Neural progenitor cell (in vitro differentiated cells): ENCODE results near the gene ZSWIM5. TPM values are rescaled to one million over a fixed set of nuclear protein-coding genes. Genes with fewer than 3 reads are reported as not detected.

Source experiments
- DNase-seq: peaks from one replicate; pipeline ENCODE4 v3.0.0-alpha.2; 2016; ENCODE audit warnings: low spot score
- H2AFZ ChIP-seq: fragments of 200-600 bp; sonication (generic); replicated peaks from 2 replicates; pipeline ENCODE4 v1.6.1; 2016; ENCODE audit warnings: antibody characterized with exemption
- H3F3A ChIP-seq: fragments of 200-600 bp; sonication (generic); 2 replicates; pipeline ENCODE4 v1.6.1; 2016; ENCODE audit warnings: antibody characterized with exemption, low read depth
- H3K27ac ChIP-seq: fragments of 200-600 bp; sonication (generic); 2 replicates; pipeline ENCODE4 v1.5.1; 2016; ENCODE audit warnings: mild to moderate bottlenecking
- H3K27me3 ChIP-seq: fragments of 200-600 bp; sonication (generic); 2 replicates; pipeline ENCODE4 v1.6.1; 2016; ENCODE audit warnings: mild to moderate bottlenecking, moderate library complexity
- H3K36me3 ChIP-seq: fragments of 200-600 bp; sonication (generic); 2 replicates; pipeline ENCODE4 v1.5.1; 2016
- H3K4me1 ChIP-seq: fragments of 200-600 bp; sonication (generic); 2 replicates; pipeline ENCODE4 v1.6.1; 2016; ENCODE audit warnings: mixed run types
- H3K4me2 ChIP-seq: fragments of 200-600 bp; sonication (generic); 2 replicates; pipeline ENCODE4 v1.6.1; 2016
- H3K4me3 ChIP-seq: fragments of 200-600 bp; sonication (generic); 2 replicates; pipeline ENCODE4 v1.5.1; 2016
- H3K79me2 ChIP-seq: fragments of 200-600 bp; sonication (generic); 2 replicates; pipeline ENCODE4 v1.6.1; 2016; ENCODE audit warnings: low read depth
- H3K9ac ChIP-seq: fragments of 200-600 bp; sonication (generic); 2 replicates; pipeline ENCODE4 v1.6.1; 2016
- H3K9me3 ChIP-seq: fragments of 200-600 bp; sonication (generic); 2 replicates; pipeline ENCODE4 v1.5.1; 2016; ENCODE audit warnings: low read depth
- H4K20me1 ChIP-seq: fragments of 200-600 bp; sonication (generic); 2 replicates; pipeline ENCODE4 v1.6.1; 2016; ENCODE audit warnings: low read depth
- H3K27ac Mint-ChIP-seq: 3 replicates; pipeline ENCODE4 v1.8.0; 2021; ENCODE audit warnings: mixed read lengths
- H3K27me3 Mint-ChIP-seq: 2 replicates; pipeline ENCODE4 v1.8.0; 2022; ENCODE audit warnings: low read depth, mild to moderate bottlenecking, inconsistent platforms, moderate library complexity, mixed read lengths; ENCODE audit not compliant: insufficient read depth
- H3K36me3 Mint-ChIP-seq: 3 replicates; pipeline ENCODE4 v1.8.0; 2021; ENCODE audit warnings: mixed read lengths
- H3K4me1 Mint-ChIP-seq: 3 replicates; pipeline ENCODE4 v1.8.0; 2021; ENCODE audit warnings: mixed read lengths
- H3K4me3 Mint-ChIP-seq: 3 replicates; pipeline ENCODE4 v1.8.0; 2021; ENCODE audit warnings: mild to moderate bottlenecking, moderate library complexity, mixed read lengths
- H3K9me3 Mint-ChIP-seq: 3 replicates; pipeline ENCODE4 v1.8.0; 2020; ENCODE audit warnings: mixed read lengths
- CTCF ChIP-seq: fragments of 200-600 bp; sonication (generic); IDR thresholded peaks from 2 replicates; pipeline ENCODE4 v1.5.1; 2017; ENCODE audit warnings: antibody characterized with exemption, mild to moderate bottlenecking
- EZH2 ChIP-seq: fragments of 200-600 bp; sonication (generic); IDR thresholded peaks from 2 replicates; pipeline ENCODE4 v1.6.1; 2017; ENCODE audit warnings: antibody characterized with exemption, mild to moderate bottlenecking, moderate library complexity
- EZH2phosphoT487 ChIP-seq: fragments of 200-600 bp; sonication (generic); IDR thresholded peaks from 2 replicates; pipeline ENCODE4 v1.6.1; 2017; ENCODE audit warnings: antibody characterized with exemption
- total RNA-seq: library from RNA; depleted of rRNA; stranded (reverse); fragments of >200 nt; gene quantifications from 2 replicates; pipeline ENCODE4 v1.2.3, GENCODE V29; 2015; ENCODE audit warnings: low replicate concordance

The ZSWIM5 gene
- total RNA-seq, 1 donor from 2014 or later, result 5.8 TPM

- Histone ChIP-seq H3K4me1 (no peaks in the 10 kb centered on the region), H3K4me2 (no peak overlapping the region), H3K27ac (no peak overlapping the region), H3K9ac (no peak overlapping the region), H3K4me3 (no peak overlapping the region), H3K9me3 (no peaks in the 10 kb centered on the region), H3K27me3 (no peaks in the 10 kb centered on the region), H4K20me1 (no peaks in the 10 kb centered on the region), H2AFZ (no peak overlapping the region), H3K79me2 (no peaks in the 10 kb centered on the region), H3F3A (no peaks in the 10 kb centered on the region), H3K36me3 (no peaks in the 10 kb centered on the region)
- H3K27me3 Mint-ChIP-seq, result no peaks in the 10 kb centered on the region
- DNase-seq, result no peak
- H3K9me3 Mint-ChIP-seq, result no peaks in the 10 kb centered on the region
- H3K4me3 Mint-ChIP-seq, result no peak overlapping the region
- H3K27ac Mint-ChIP-seq, result no peak overlapping the region
- TF ChIP-seq CTCF, result no peak
- TF ChIP-seq EZH2, result no peak
- TF ChIP-seq EZH2phosphoT487, result no peak
- no peaks in the 10 kb centered on the region for H3K36me3 Mint-ChIP-seq
- no peaks in the 10 kb centered on the region for H3K4me1 Mint-ChIP-seq
Measured at GRCh38 chr1:45155957-45156356, 50.4 kb downstream of the ZSWIM5 start.

- Histone ChIP-seq H3F3A (no peaks in the 10 kb centered on the region), H3K4me1 (no peaks in the 10 kb centered on the region), H3K36me3 (no peaks in the 10 kb centered on the region), H3K27me3 (no peaks in the 10 kb centered on the region), H3K4me2 (no peak overlapping the region), H4K20me1 (no peaks in the 10 kb centered on the region), H3K9ac (no peak overlapping the region), H3K9me3 (no peaks in the 10 kb centered on the region), H3K4me3 (no peak overlapping the region), H3K27ac (no peak overlapping the region), H3K79me2 (no peaks in the 10 kb centered on the region), H2AFZ (no peak overlapping the region)
- no peak for DNase-seq
- Mint-ChIP-seq H3K4me1 (no peaks in the 10 kb centered on the region), H3K9me3 (no peaks in the 10 kb centered on the region), H3K27me3 (no peaks in the 10 kb centered on the region), H3K36me3 (no peaks in the 10 kb centered on the region), H3K27ac (no peak overlapping the region), H3K4me3 (no peak overlapping the region)
- TF ChIP-seq EZH2phosphoT487, result no peak
- TF ChIP-seq CTCF, result no peak
- TF ChIP-seq EZH2, result no peak
Measured at GRCh38 chr1:45155423-45155822, 51.0 kb downstream of the ZSWIM5 start.

GRCh38 chr1:45152126-45152525 lies 54.3 kb downstream of the ZSWIM5 start:
- Histone ChIP-seq H3K4me3 (no peak overlapping the region), H3K27me3 (no peaks in the 10 kb centered on the region), H3K4me2 (no peak overlapping the region), H2AFZ (no peak overlapping the region), H3K27ac (no peak overlapping the region), H3F3A (no peaks in the 10 kb centered on the region), H3K9me3 (no peaks in the 10 kb centered on the region), H3K79me2 (no peaks in the 10 kb centered on the region), H3K4me1 (no peaks in the 10 kb centered on the region), H4K20me1 (no peaks in the 10 kb centered on the region), H3K9ac (no peak overlapping the region), H3K36me3 (no peaks in the 10 kb centered on the region)
- peaks cover 9% of the 10 kb centered on the region for H3K4me1 Mint-ChIP-seq
- no peak overlapping the region for H3K27ac Mint-ChIP-seq
- no peak overlapping the region for H3K4me3 Mint-ChIP-seq
- no peaks in the 10 kb centered on the region for H3K9me3 Mint-ChIP-seq
- H3K27me3 Mint-ChIP-seq, result no peaks in the 10 kb centered on the region
- no peak for DNase-seq
- H3K36me3 Mint-ChIP-seq, result no peaks in the 10 kb centered on the region
- no peak for TF ChIP-seq EZH2
- no peak for TF ChIP-seq EZH2phosphoT487
- TF ChIP-seq CTCF, result no peak
